Measurements from ENCODE around the gene DUSP15.

Gene DUSP15

GRCh38 chr20:31909253-31910070, 39.1 kb upstream of the DUSP15 start:
- no peaks in the 10 kb centered on the region for H3K4me1 ChIP-seq (ENCODE audit: control insufficient read depth, insufficient read depth, low read length)
- H3K4me3 ChIP-seq (ENCODE audit: low read length): no peak overlapping the region
- no peak overlapping the region for H3K9ac ChIP-seq (ENCODE audit: low read depth, low read length)
- H3K4me2 ChIP-seq (ENCODE audit: low read length): no peak overlapping the region
- H3K36me3 ChIP-seq (ENCODE audit: insufficient read depth, low read length): no peaks in the 10 kb centered on the region
- H3K9me3 ChIP-seq (replicated peaks; ENCODE audit: low read length): no peaks in the 10 kb centered on the region
- H3K27me3 ChIP-seq (ENCODE audit: control insufficient read depth, insufficient read depth, low read length): peaks cover 48% of the 10 kb centered on the region

GRCh38 chr20:31908424-31908823, 38.1 kb upstream of the DUSP15 start:
- Histone ChIP-seq H3K9me3 (replicated peaks; ENCODE audit: low read length) (no peaks in the 10 kb centered on the region), H3K4me2 (ENCODE audit: low read length) (no peak overlapping the region), H3K27me3 (ENCODE audit: control insufficient read depth, insufficient read depth, low read length) (peaks cover 44% of the 10 kb centered on the region), H3K36me3 (ENCODE audit: insufficient read depth, low read length) (no peaks in the 10 kb centered on the region), H3K4me1 (ENCODE audit: control insufficient read depth, insufficient read depth, low read length) (no peaks in the 10 kb centered on the region), H3K4me3 (ENCODE audit: low read length) (no peak overlapping the region), H3K9ac (ENCODE audit: low read depth, low read length) (no peak overlapping the region)

GRCh38 chr20:31908016-31908415, 37.7 kb upstream of the DUSP15 start:
- Histone ChIP-seq H3K27me3 (ENCODE audit: control insufficient read depth, insufficient read depth, low read length) (peaks cover 42% of the 10 kb centered on the region), H3K4me1 (ENCODE audit: control insufficient read depth, insufficient read depth, low read length) (no peaks in the 10 kb centered on the region), H3K4me2 (ENCODE audit: low read length) (no peak overlapping the region), H3K9ac (ENCODE audit: low read depth, low read length) (no peak overlapping the region), H3K36me3 (ENCODE audit: insufficient read depth, low read length) (no peaks in the 10 kb centered on the region), H3K9me3 (replicated peaks; ENCODE audit: low read length) (no peaks in the 10 kb centered on the region), H3K4me3 (ENCODE audit: low read length) (no peak overlapping the region)

- Histone ChIP-seq H3K9me3 (replicated peaks; ENCODE audit: low read length) (no peaks in the 10 kb centered on the region), H3K27me3 (ENCODE audit: control insufficient read depth, insufficient read depth, low read length) (peaks cover 40% of the 10 kb centered on the region), H3K36me3 (ENCODE audit: insufficient read depth, low read length) (no peaks in the 10 kb centered on the region), H3K4me1 (ENCODE audit: control insufficient read depth, insufficient read depth, low read length) (no peaks in the 10 kb centered on the region), H3K4me3 (ENCODE audit: low read length) (no peak overlapping the region), H3K4me2 (ENCODE audit: low read length) (no peak overlapping the region), H3K9ac (ENCODE audit: low read depth, low read length) (no peak overlapping the region)
These were observed 36.7 kb upstream of the DUSP15 start for GRCh38 chr20:31907046-31907445.

GRCh38 chr20:31906001-31906400, 35.7 kb upstream of the DUSP15 start:
- H3K36me3 ChIP-seq (ENCODE audit: insufficient read depth, low read length): no peaks in the 10 kb centered on the region
- no peak overlapping the region for H3K4me2 ChIP-seq (ENCODE audit: low read length)
- no peak overlapping the region for H3K9ac ChIP-seq (ENCODE audit: low read depth, low read length)

GRCh38 chr20:31903627-31904386, 33.5 kb upstream of the DUSP15 start:
- H3K4me2 ChIP-seq (ENCODE audit: low read length): no peak overlapping the region
- peaks cover 46% of the 10 kb centered on the region for H3K27me3 ChIP-seq (ENCODE audit: control insufficient read depth, insufficient read depth, low read length)
- H3K36me3 ChIP-seq (ENCODE audit: insufficient read depth, low read length): no peaks in the 10 kb centered on the region
- no peaks in the 10 kb centered on the region for H3K4me1 ChIP-seq (ENCODE audit: control insufficient read depth, insufficient read depth, low read length)
- no peak overlapping the region for H3K9ac ChIP-seq (ENCODE audit: low read depth, low read length)
- no peak overlapping the region for H3K4me3 ChIP-seq (ENCODE audit: low read length)
- no peaks in the 10 kb centered on the region for H3K9me3 ChIP-seq (replicated peaks; ENCODE audit: low read length)

More at GRCh38 chr20:31906001-31906400, 35.7 kb upstream of the DUSP15 start:
- no peak overlapping the region for H3K4me3 ChIP-seq (ENCODE audit: low read length)
- H3K27me3 ChIP-seq (ENCODE audit: control insufficient read depth, insufficient read depth, low read length): peaks cover 39% of the 10 kb centered on the region
- H3K9me3 ChIP-seq (replicated peaks; ENCODE audit: low read length): no peaks in the 10 kb centered on the region
- H3K4me1 ChIP-seq (ENCODE audit: control insufficient read depth, insufficient read depth, low read length): no peaks in the 10 kb centered on the region

- Histone ChIP-seq H3K4me3 (ENCODE audit: low read length) (no peak overlapping the region), H3K9ac (ENCODE audit: low read depth, low read length) (no peak overlapping the region), H3K9me3 (replicated peaks; ENCODE audit: low read length) (no peaks in the 10 kb centered on the region), H3K4me1 (ENCODE audit: control insufficient read depth, insufficient read depth, low read length) (no peaks in the 10 kb centered on the region), H3K27me3 (ENCODE audit: control insufficient read depth, insufficient read depth, low read length) (peaks cover 61% of the 10 kb centered on the region), H3K36me3 (ENCODE audit: insufficient read depth, low read length) (no peaks in the 10 kb centered on the region), H3K4me2 (ENCODE audit: low read length) (no peak overlapping the region)
These were observed 31.3 kb upstream of the DUSP15 start for GRCh38 chr20:31901615-31902014.

GRCh38 chr20:31897541-31897940, 27.2 kb upstream of the DUSP15 start:
- H3K4me2 ChIP-seq (ENCODE audit: low read length): no peak overlapping the region
- no peaks in the 10 kb centered on the region for H3K36me3 ChIP-seq (ENCODE audit: insufficient read depth, low read length)
- H3K9me3 ChIP-seq (replicated peaks; ENCODE audit: low read length): no peaks in the 10 kb centered on the region
- H3K9ac ChIP-seq (ENCODE audit: low read depth, low read length): no peak overlapping the region
- H3K27me3 ChIP-seq (ENCODE audit: control insufficient read depth, insufficient read depth, low read length): peaks cover 51% of the 10 kb centered on the region
- H3K4me3 ChIP-seq (ENCODE audit: low read length): no peak overlapping the region
- no peaks in the 10 kb centered on the region for H3K4me1 ChIP-seq (ENCODE audit: control insufficient read depth, insufficient read depth, low read length)

GRCh38 chr20:31896049-31896448, 25.7 kb upstream of the DUSP15 start:
- Histone ChIP-seq H3K27me3 (ENCODE audit: control insufficient read depth, insufficient read depth, low read length) (peaks cover 43% of the 10 kb centered on the region), H3K4me2 (ENCODE audit: low read length) (no peak overlapping the region), H3K9me3 (replicated peaks; ENCODE audit: low read length) (no peaks in the 10 kb centered on the region), H3K36me3 (ENCODE audit: insufficient read depth, low read length) (no peaks in the 10 kb centered on the region), H3K9ac (ENCODE audit: low read depth, low read length) (no peak overlapping the region), H3K4me3 (ENCODE audit: low read length) (no peak overlapping the region), H3K4me1 (ENCODE audit: control insufficient read depth, insufficient read depth, low read length) (no peaks in the 10 kb centered on the region)

- Histone ChIP-seq H3K4me3 (ENCODE audit: low read length) (no peak overlapping the region), H3K4me1 (ENCODE audit: control insufficient read depth, insufficient read depth, low read length) (no peaks in the 10 kb centered on the region), H3K9me3 (replicated peaks; ENCODE audit: low read length) (no peaks in the 10 kb centered on the region), H3K4me2 (ENCODE audit: low read length) (no peak overlapping the region), H3K9ac (ENCODE audit: low read depth, low read length) (no peak overlapping the region), H3K36me3 (ENCODE audit: insufficient read depth, low read length) (no peaks in the 10 kb centered on the region), H3K27me3 (ENCODE audit: control insufficient read depth, insufficient read depth, low read length) (peaks cover 42% of the 10 kb centered on the region)
These were observed 24.8 kb upstream of the DUSP15 start for GRCh38 chr20:31894980-31895675.

GRCh38 chr20:31890646-31891045, 20.3 kb upstream of the DUSP15 start:
- no peak overlapping the region for H3K4me2 ChIP-seq (ENCODE audit: low read length)
- no peaks in the 10 kb centered on the region for H3K36me3 ChIP-seq (ENCODE audit: insufficient read depth, low read length)
- no peaks in the 10 kb centered on the region for H3K9me3 ChIP-seq (replicated peaks; ENCODE audit: low read length)
- peaks cover 33% of the 10 kb centered on the region for H3K27me3 ChIP-seq (ENCODE audit: control insufficient read depth, insufficient read depth, low read length)
- H3K4me1 ChIP-seq (ENCODE audit: control insufficient read depth, insufficient read depth, low read length): no peaks in the 10 kb centered on the region
- H3K9ac ChIP-seq (ENCODE audit: low read depth, low read length): no peak overlapping the region
- H3K4me3 ChIP-seq (ENCODE audit: low read length): no peak overlapping the region

Measured in skeletal muscle satellite cell (primary cell).